ENCODE measurements around the gene RENBP. TPM values are rescaled to one million over a fixed set of nuclear protein-coding genes. Genes with fewer than 3 reads are reported as not detected.
"Not testable (repeated sequence)": the region's sequence is repeated elsewhere in the genome, so short reads cannot be mapped to it uniquely, and the experiment has no call there.

The RENBP gene
- total RNA-seq, 1 donor from 2014 or later = 2.5 TPM

- no peak overlapping the region for H3K4me3 Mint-ChIP-seq (ENCODE audit: low read depth)
- H3K27ac Mint-ChIP-seq = no peak overlapping the region
- H3K9me3 Mint-ChIP-seq (ENCODE audit: low read depth) = no peaks in the 10 kb centered on the region
- peaks cover 12% of the 10 kb centered on the region for H3K36me3 Mint-ChIP-seq (ENCODE audit: insufficient read depth)
- no peaks in the 10 kb centered on the region for H3K27me3 Mint-ChIP-seq
- no peak for TF ChIP-seq CTCF (IDR thresholded peaks at IDR 0.05; ENCODE audit: unreplicated experiment)
- DNase-seq (ENCODE audit: low spot score, unreplicated experiment) = no peak
- H3K4me1 Mint-ChIP-seq (ENCODE audit: low read depth) = no peaks in the 10 kb centered on the region
These were observed 36.8 kb upstream of the RENBP start for GRCh38 chrX:153981231-153981630.

- H3K27ac Mint-ChIP-seq; H3K4me1 Mint-ChIP-seq (ENCODE audit: low read depth): not testable (repeated sequence)
These were observed 36.0 kb upstream of the RENBP start for GRCh38 chrX:153980394-153980793.

GRCh38 chrX:153974726-153975286 lies 30.4 kb upstream of the RENBP start:
- Mint-ChIP-seq H3K9me3 (ENCODE audit: low read depth) (no peaks in the 10 kb centered on the region), H3K4me1 (ENCODE audit: low read depth) (peaks cover 16% of the 10 kb centered on the region), H3K4me3 (ENCODE audit: low read depth) (no peak overlapping the region), H3K27ac (peak overlapping the region; percentile 98), H3K36me3 (ENCODE audit: insufficient read depth) (peaks cover 1% of the 10 kb centered on the region), H3K27me3 (no peaks in the 10 kb centered on the region)
- no peak for DNase-seq (ENCODE audit: low spot score, unreplicated experiment)
- TF ChIP-seq CTCF (IDR thresholded peaks at IDR 0.05; ENCODE audit: unreplicated experiment) = no peak

More at GRCh38 chrX:153980394-153980793, 36.0 kb upstream of the RENBP start:
- not testable (repeated sequence) for H3K9me3 Mint-ChIP-seq (ENCODE audit: low read depth); H3K27me3 Mint-ChIP-seq; DNase-seq (ENCODE audit: low spot score, unreplicated experiment); H3K4me3 Mint-ChIP-seq (ENCODE audit: low read depth)
- peaks cover 13% of the 10 kb centered on the region for H3K36me3 Mint-ChIP-seq (ENCODE audit: insufficient read depth)

- peaks cover 1% of the 10 kb centered on the region for H3K36me3 Mint-ChIP-seq (ENCODE audit: insufficient read depth)
These were observed 29.7 kb upstream of the RENBP start for GRCh38 chrX:153974003-153974725.

GRCh38 chrX:153973127-153974002 lies 28.9 kb upstream of the RENBP start:
- TF ChIP-seq CTCF (IDR thresholded peaks at IDR 0.05; ENCODE audit: unreplicated experiment) = no peak
- peak overlapping the region; percentile 92 for H3K4me3 Mint-ChIP-seq (ENCODE audit: low read depth)
- H3K36me3 Mint-ChIP-seq (ENCODE audit: insufficient read depth) = peaks cover 1% of the 10 kb centered on the region
- peak overlapping the region; percentile 98 for H3K27ac Mint-ChIP-seq
- no peak for DNase-seq (ENCODE audit: low spot score, unreplicated experiment)
- no peaks in the 10 kb centered on the region for H3K27me3 Mint-ChIP-seq
- H3K4me1 Mint-ChIP-seq (ENCODE audit: low read depth) = peaks cover 24% of the 10 kb centered on the region
- H3K9me3 Mint-ChIP-seq (ENCODE audit: low read depth) = no peaks in the 10 kb centered on the region

More at GRCh38 chrX:153974003-153974725, 29.7 kb upstream of the RENBP start:
- peak overlapping the region; percentile 98 for H3K27ac Mint-ChIP-seq
- peaks cover 21% of the 10 kb centered on the region for H3K4me1 Mint-ChIP-seq (ENCODE audit: low read depth)
- DNase-seq (ENCODE audit: low spot score, unreplicated experiment) = no peak
- no peaks in the 10 kb centered on the region for H3K9me3 Mint-ChIP-seq (ENCODE audit: low read depth)
- peak overlapping the region; percentile 92 for H3K4me3 Mint-ChIP-seq (ENCODE audit: low read depth)
- no peak for TF ChIP-seq CTCF (IDR thresholded peaks at IDR 0.05; ENCODE audit: unreplicated experiment)
- H3K27me3 Mint-ChIP-seq = no peaks in the 10 kb centered on the region

Data from progenitor cell of endocrine pancreas (in vitro differentiated cells).